Measurements from ENCODE around the gene AP3B2. TPM values are rescaled to one million over a fixed set of nuclear protein-coding genes. Genes with fewer than 3 reads are reported as not detected.
"Not testable (repeated sequence)": the region's sequence is repeated elsewhere in the genome, so short reads cannot be mapped to it uniquely, and the experiment has no call there.

The AP3B2 gene
- total RNA-seq, 1 experiment from 2014 or later, result 7.5 TPM

DNA sequence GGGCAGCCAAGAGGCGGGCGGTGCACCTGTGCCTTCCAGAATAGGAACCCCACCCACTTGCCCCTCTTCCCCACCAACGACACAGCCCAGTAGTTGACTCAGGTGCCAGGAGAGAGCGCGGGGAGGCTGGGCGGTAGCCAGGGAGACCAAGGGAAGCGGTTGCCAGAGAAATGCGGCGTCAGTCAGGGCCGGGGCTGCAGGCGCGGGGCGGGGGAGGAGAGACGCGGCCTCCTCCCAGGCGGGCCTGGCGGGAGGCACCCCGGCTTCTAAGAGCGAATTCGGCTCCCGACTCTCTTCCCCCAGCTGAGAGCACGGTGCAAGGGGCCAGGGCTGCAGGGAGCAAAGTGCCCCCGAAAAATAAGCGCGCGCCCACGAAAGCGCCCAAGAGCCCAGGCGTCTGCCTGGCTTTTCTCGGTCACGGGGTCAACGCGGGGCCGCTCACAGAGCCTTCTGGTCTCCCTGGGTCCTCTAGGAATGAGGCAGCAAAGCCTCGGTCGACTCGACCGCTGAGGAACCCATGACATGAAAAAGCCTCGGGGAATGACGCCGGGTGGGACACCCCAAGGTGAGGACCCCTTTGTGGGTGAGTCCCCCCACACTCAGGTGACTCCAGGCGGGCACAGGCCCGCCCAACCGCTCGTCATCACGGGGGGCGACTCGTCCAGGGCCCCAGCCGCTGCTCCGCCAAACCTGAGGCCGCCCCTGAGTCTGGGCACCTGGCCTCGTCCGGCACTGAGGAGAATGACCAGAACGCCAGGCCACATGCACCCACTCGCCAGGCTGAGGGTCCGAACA lies 63.2 kb downstream of the AP3B2 start:
- DNase-seq (ENCODE audit: unreplicated experiment), result no peak
- no peak overlapping the region for H3K4me3 Mint-ChIP-seq (ENCODE audit: unreplicated experiment)
- TF ChIP-seq CTCF (IDR thresholded peaks at IDR 0.05; ENCODE audit: unreplicated experiment), result no peak
- H3K27me3 Mint-ChIP-seq (ENCODE audit: insufficient read depth, unreplicated experiment), result peaks cover 44% of the 10 kb centered on the region
- ChIA-PET CTCF (no interaction called here), POLR2A (no interaction called here)
- no TSS peak for BruUV-seq (replicated peaks)
- no peaks in the 10 kb centered on the region for H3K9me3 Mint-ChIP-seq (ENCODE audit: unreplicated experiment)
- no peak overlapping the region for H3K27ac Mint-ChIP-seq (ENCODE audit: low read depth, unreplicated experiment)
- no peaks in the 10 kb centered on the region for H3K4me1 Mint-ChIP-seq (ENCODE audit: insufficient read depth, unreplicated experiment)
- intact Hi-C loops (cut with micrococcal nuclease), result no loop called here
- H3K36me3 Mint-ChIP-seq (ENCODE audit: insufficient read depth, unreplicated experiment), result no peaks in the 10 kb centered on the region

- CTCF ChIA-PET; DNase-seq (ENCODE audit: unreplicated experiment); intact Hi-C loops (cut with micrococcal nuclease); H3K4me3 Mint-ChIP-seq (ENCODE audit: unreplicated experiment); H3K4me1 Mint-ChIP-seq (ENCODE audit: insufficient read depth, unreplicated experiment); H3K27ac Mint-ChIP-seq (ENCODE audit: low read depth, unreplicated experiment); H3K9me3 Mint-ChIP-seq (ENCODE audit: unreplicated experiment); H3K36me3 Mint-ChIP-seq (ENCODE audit: insufficient read depth, unreplicated experiment); BruUV-seq (replicated peaks): not testable (repeated sequence)
- peaks cover 55% of the 10 kb centered on the region for H3K27me3 Mint-ChIP-seq (ENCODE audit: insufficient read depth, unreplicated experiment)
- POLR2A ChIA-PET, result interaction anchor here (0.6 kb wide), 2 partner anchors 110 to 1880 kb away, joined by 3 to 5 read pairs; no protein-coding TSS in a partner anchor
Observed at GRCh38 chr15:82644967-82645852, 64.5 kb downstream of the AP3B2 start.

GRCh38 chr15:82643992-82644391 lies 65.7 kb downstream of the AP3B2 start:
- Mint-ChIP-seq H3K36me3 (ENCODE audit: insufficient read depth, unreplicated experiment) (no peaks in the 10 kb centered on the region), H3K4me3 (ENCODE audit: unreplicated experiment) (no peak overlapping the region), H3K27ac (ENCODE audit: low read depth, unreplicated experiment) (no peak overlapping the region), H3K4me1 (ENCODE audit: insufficient read depth, unreplicated experiment) (no peaks in the 10 kb centered on the region), H3K27me3 (ENCODE audit: insufficient read depth, unreplicated experiment) (peaks cover 55% of the 10 kb centered on the region), H3K9me3 (ENCODE audit: unreplicated experiment) (no peaks in the 10 kb centered on the region)
- TF ChIP-seq CTCF (IDR thresholded peaks at IDR 0.05; ENCODE audit: unreplicated experiment), result no peak
- no peak for DNase-seq (ENCODE audit: unreplicated experiment)
- ChIA-PET POLR2A (interaction anchor here (0.6 kb wide), 1 partner anchor 56 kb away, joined by 3 read pairs; no protein-coding TSS in a partner anchor), CTCF (interaction anchor here (0.6 kb wide), 1 partner anchor 1673 kb away, joined by 3 read pairs; no protein-coding TSS in a partner anchor)
- no TSS peak for BruUV-seq (replicated peaks)
- intact Hi-C loops (cut with micrococcal nuclease), result no loop called here

DNA sequence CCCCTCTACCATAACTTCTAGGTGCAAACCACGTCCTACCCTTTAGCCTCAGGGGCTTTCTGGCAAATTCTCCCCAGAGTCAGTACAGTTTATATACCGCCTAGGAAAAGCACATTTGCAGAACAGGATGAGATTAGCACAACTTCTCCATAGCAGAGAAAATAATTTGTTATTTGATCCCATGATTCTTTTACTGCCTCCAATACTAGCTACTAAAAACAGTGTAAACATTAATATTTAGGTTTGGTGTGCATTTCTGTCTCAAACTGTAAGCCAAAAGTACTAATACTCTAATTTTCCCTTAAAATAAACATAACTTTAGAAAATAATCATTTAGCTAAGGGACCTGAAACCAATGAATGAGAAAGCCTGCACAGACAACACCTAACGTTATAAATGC lies 67.0 kb downstream of the AP3B2 start:
- no TSS peak for BruUV-seq (replicated peaks)
- no peaks in the 10 kb centered on the region for H3K36me3 Mint-ChIP-seq (ENCODE audit: insufficient read depth, unreplicated experiment)
- ChIA-PET CTCF (interaction anchor here (0.6 to 1.1 kb wide), 4 partner anchors 73 to 659 kb away, joined by 3 read pairs; no protein-coding TSS in a partner anchor), POLR2A (interaction anchor here (0.6 to 1.2 kb wide), 2 partner anchors 18 to 107 kb away, joined by 4 read pairs; no protein-coding TSS in a partner anchor)
- no peaks in the 10 kb centered on the region for H3K9me3 Mint-ChIP-seq (ENCODE audit: unreplicated experiment)
- no peak overlapping the region for H3K27ac Mint-ChIP-seq (ENCODE audit: low read depth, unreplicated experiment)
- peaks cover 59% of the 10 kb centered on the region for H3K27me3 Mint-ChIP-seq (ENCODE audit: insufficient read depth, unreplicated experiment)
- TF ChIP-seq CTCF (IDR thresholded peaks at IDR 0.05; ENCODE audit: unreplicated experiment), result no peak
- no peaks in the 10 kb centered on the region for H3K4me1 Mint-ChIP-seq (ENCODE audit: insufficient read depth, unreplicated experiment)
- DNase-seq (ENCODE audit: unreplicated experiment), result no peak
- H3K4me3 Mint-ChIP-seq (ENCODE audit: unreplicated experiment), result no peak overlapping the region
- intact Hi-C loops (cut with micrococcal nuclease), result no loop called here
